BJ (cell line): ENCODE measurements around the gene PPP1R14C. TPM values are rescaled to one million over a fixed set of nuclear protein-coding genes. Genes with fewer than 3 reads are reported as not detected.

Source experiments
- CTCF ChIA-PET: fragments of 350-600 bp; formaldehyde crosslinking; extraction: SDS; loops from one replicate; lab custom pipeline; 2021; ENCODE audit warnings: antibody characterized with exemption, inconsistent platforms; lab: Yijun Ruan, JAX
- POLR2A ChIA-PET: fragments of 300-600 bp; sonication (Branson Sonifier 250); formaldehyde crosslinking; extraction: SDS; loops from one replicate; lab custom pipeline; 2021; ENCODE audit warnings: antibody characterized with exemption; lab: Charles Lee
- DNase-seq: peaks from one replicate; pipeline ENCODE4 v3.0.0-alpha.2; 2011; ENCODE audit warnings: low read depth
- H3K27me3 ChIP-seq: 2 replicates; pipeline ENCODE4 v1.6.0; 2011; ENCODE audit warnings: low read length; ENCODE audit not compliant: control insufficient read depth, insufficient read depth
- H3K36me3 ChIP-seq: 2 replicates; pipeline ENCODE4 v1.5.1; 2011; ENCODE audit warnings: low read length; ENCODE audit not compliant: control insufficient read depth, insufficient read depth
- H3K4me3 ChIP-seq: 2 replicates; pipeline ENCODE4 v1.5.1; 2011; ENCODE audit warnings: low read depth, mild to moderate bottlenecking, control low read depth, low read length
- CTCF ChIP-seq: IDR thresholded peaks from 2 replicates; pipeline ENCODE4 v1.5.1; 2011; ENCODE audit warnings: low read depth, mild to moderate bottlenecking, control low read depth, inconsistent platforms, low read length, moderate library complexity; ENCODE audit not compliant: insufficient read depth
- polyA plus RNA-seq: library from polyadenylated mRNA; depleted of rRNA; stranded (reverse); fragments of >200 nt; gene quantifications from 2 replicates; pipeline ENCODE4 v1.2.3, GENCODE V29; 2011

The PPP1R14C gene
- polyA plus RNA-seq, 1 experiment: 0.05 TPM

GRCh38 chr6:150118203-150118602 is 24.6 kb upstream of the PPP1R14C start:
- no peak overlapping the region for H3K4me3 ChIP-seq
- no peak for DNase-seq
- H3K27me3 ChIP-seq: no peaks in the 10 kb centered on the region
- ChIA-PET POLR2A (no interaction called here), CTCF (interaction anchor here (1.6 to 2.0 kb wide), 2 partner anchors 37 to 217 kb away, joined by 5 read pairs; no protein-coding TSS in a partner anchor)
- no peak for TF ChIP-seq CTCF
- H3K36me3 ChIP-seq: no peaks in the 10 kb centered on the region

GRCh38 chr6:150118627-150119026 is 24.2 kb upstream of the PPP1R14C start:
- no peak for TF ChIP-seq CTCF
- Histone ChIP-seq H3K27me3 (no peaks in the 10 kb centered on the region), H3K36me3 (no peaks in the 10 kb centered on the region), H3K4me3 (no peak overlapping the region)
- ChIA-PET CTCF (interaction anchor here (1.1 to 2.0 kb wide), 3 partner anchors 27 to 216 kb away, joined by 3 to 5 read pairs (median 5); no protein-coding TSS in a partner anchor), POLR2A (no interaction called here)
- DNase-seq: no peak

- H3K36me3 ChIP-seq: no peaks in the 10 kb centered on the region
- no peak for DNase-seq
- no peak overlapping the region for H3K4me3 ChIP-seq
- ChIA-PET CTCF (interaction anchor here (1.1 to 2.0 kb wide), 4 partner anchors 25 to 216 kb away, joined by 3 to 6 read pairs (median 5); no protein-coding TSS in a partner anchor), POLR2A (no interaction called here)
- no peaks in the 10 kb centered on the region for H3K27me3 ChIP-seq
- TF ChIP-seq CTCF: no peak
Measured at GRCh38 chr6:150119173-150119572, 23.7 kb upstream of the PPP1R14C start.

- ChIA-PET CTCF (no interaction called here), POLR2A (no interaction called here)
- Histone ChIP-seq H3K4me3 (no peak overlapping the region), H3K27me3 (no peaks in the 10 kb centered on the region; the same call in 1 of the 2 replicates), H3K36me3 (no peaks in the 10 kb centered on the region)
- DNase-seq: no peak
- no peak for TF ChIP-seq CTCF
Measured at GRCh38 chr6:150123645-150124044, 19.2 kb upstream of the PPP1R14C start.

GRCh38 chr6:150124235-150124634 is 18.6 kb upstream of the PPP1R14C start:
- no peak for DNase-seq
- no peak overlapping the region for H3K4me3 ChIP-seq
- no peaks in the 10 kb centered on the region; the same call in 1 of the 2 replicates for H3K27me3 ChIP-seq
- no peak for TF ChIP-seq CTCF
- H3K36me3 ChIP-seq: no peaks in the 10 kb centered on the region
- CTCF ChIA-PET: interaction anchor here (0.8 kb wide), 1 partner anchor 10 kb away, joined by 3 read pairs; no protein-coding TSS in a partner anchor
- POLR2A ChIA-PET: no interaction called here
